Muscle of leg (tissue), 16 donors: ENCODE results near the gene FUCA2. TPM values are rescaled to one million over a fixed set of nuclear protein-coding genes. Genes with fewer than 3 reads are reported as not detected.
A peak's percentile ranks its signal among the peaks of the same experiment; 100 is the strongest.

Experiments used
- DNase-seq: peaks from one replicate; pipeline ENCODE4 v3.0.0; 2013
- H3K27ac ChIP-seq: one replicate; pipeline ENCODE4 v1.5.1; 2013; ENCODE audit warnings: mild to moderate bottlenecking, low read length, control low read depth
- H3K27me3 ChIP-seq: one replicate; pipeline ENCODE4 v1.6.1; 2013; ENCODE audit warnings: low read length; ENCODE audit not compliant: control insufficient read depth, insufficient read depth
- H3K36me3 ChIP-seq: one replicate; pipeline ENCODE4 v1.6.1; 2013; ENCODE audit warnings: low read length; ENCODE audit not compliant: control insufficient read depth, insufficient read depth
- H3K4me1 ChIP-seq: one replicate; pipeline ENCODE4 v1.6.1; 2013; ENCODE audit warnings: low read length; ENCODE audit not compliant: control insufficient read depth, insufficient read depth
- H3K4me3 ChIP-seq: one replicate; pipeline ENCODE4 v1.5.1; 2013; ENCODE audit warnings: low read length, control low read depth
- H3K9me3 ChIP-seq: replicated peaks from 2 replicates; pipeline ENCODE4 v1.6.1; 2013; ENCODE audit warnings: low read depth, low read length; ENCODE audit not compliant: control insufficient read depth
- WGBS: methylation state at CpG from one replicate; pipeline ENCODE4 v1.1.5; 2013; ENCODE audit warnings: missing lambda C conversion rate; ENCODE audit not compliant: insufficient coverage; 5-methylcytosine and 5-hydroxymethylcytosine counted together
- long read RNA-seq, 11 donors: transcript quantifications; one replicate each; lab custom pipeline, GENCODE V29; 2026
- polyA plus RNA-seq, 8 donors: library from polyadenylated mRNA; unstranded; fragments of 120-200 nt; gene quantifications; one replicate each; pipeline versions ENCODE4 v1.2.1 to v1.2.3, GENCODE V29; 2013; ENCODE audit warnings: inconsistent platforms in 1 of 8, low replicate concordance in 1 of 8; ENCODE audit not compliant: insufficient read length in 8 of 8, insufficient read depth in 1 of 8
- total RNA-seq: library from RNA; stranded (reverse); fragments of 120-200 nt; gene quantifications from one replicate; pipeline ENCODE4 v1.2.4, GENCODE V29; 2013

Gene FUCA2, protein sequence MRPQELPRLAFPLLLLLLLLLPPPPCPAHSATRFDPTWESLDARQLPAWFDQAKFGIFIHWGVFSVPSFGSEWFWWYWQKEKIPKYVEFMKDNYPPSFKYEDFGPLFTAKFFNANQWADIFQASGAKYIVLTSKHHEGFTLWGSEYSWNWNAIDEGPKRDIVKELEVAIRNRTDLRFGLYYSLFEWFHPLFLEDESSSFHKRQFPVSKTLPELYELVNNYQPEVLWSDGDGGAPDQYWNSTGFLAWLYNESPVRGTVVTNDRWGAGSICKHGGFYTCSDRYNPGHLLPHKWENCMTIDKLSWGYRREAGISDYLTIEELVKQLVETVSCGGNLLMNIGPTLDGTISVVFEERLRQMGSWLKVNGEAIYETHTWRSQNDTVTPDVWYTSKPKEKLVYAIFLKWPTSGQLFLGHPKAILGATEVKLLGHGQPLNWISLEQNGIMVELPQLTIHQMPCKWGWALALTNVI
- total RNA-seq (25.7 TPM), polyA plus RNA-seq (10 to 100 TPM; 22.2 to 34.9 (median 26.5) TPM)
- long read RNA-seq, donor 1, partial matches to known transcripts: 0 of 3 reads
- long read RNA-seq, donor 1, other reads (novel, unspliced or antisense): 0 of 3 reads
- long read RNA-seq, donor 2, partial matches to known transcripts: 0 of 2 reads
- long read RNA-seq, donor 2, other reads (novel, unspliced or antisense): 0 of 2 reads
- long read RNA-seq, donor 3, transcript FUCA2-201 (7 exons, 2,356 nt): major isoform, 6 of 6 reads
- long read RNA-seq, donor 3, partial matches to known transcripts: 0 of 6 reads
- long read RNA-seq, donor 3, other reads (novel, unspliced or antisense): 0 of 6 reads
- long read RNA-seq, donor 4, transcript FUCA2-201 (7 exons, 2,356 nt): major isoform, 5 of 5 reads
- long read RNA-seq, donor 4, partial matches to known transcripts: 0 of 5 reads
- long read RNA-seq, donor 4, other reads (novel, unspliced or antisense): 0 of 5 reads
- long read RNA-seq, donor 5, transcript FUCA2-201 (7 exons, 2,356 nt): major isoform, 18 of 18 reads
- long read RNA-seq, donor 5, partial matches to known transcripts: 0 of 18 reads
- long read RNA-seq, donor 5, other reads (novel, unspliced or antisense): 0 of 18 reads
- long read RNA-seq, donor 6, transcript FUCA2-201 (7 exons, 2,356 nt): major isoform, 13 of 26 reads
- long read RNA-seq, donor 6, partial matches to known transcripts: 13 of 26 reads
- long read RNA-seq, donor 6, other reads (novel, unspliced or antisense): 0 of 26 reads
- long read RNA-seq, donor 7, transcript FUCA2-201 (7 exons, 2,356 nt): major isoform, 7 of 16 reads
- long read RNA-seq, donor 7, partial matches to known transcripts: 9 of 16 reads
- long read RNA-seq, donor 7, other reads (novel, unspliced or antisense): 0 of 16 reads
- long read RNA-seq, donor 8, partial matches to known transcripts: 0 of 5 reads
- long read RNA-seq, donor 8, other reads (novel, unspliced or antisense): 0 of 5 reads
- long read RNA-seq, donor 9, transcript FUCA2-201 (7 exons, 2,356 nt): major isoform, 7 of 7 reads
- long read RNA-seq, donor 9, partial matches to known transcripts: 0 of 7 reads
- long read RNA-seq, donor 9, other reads (novel, unspliced or antisense): 0 of 7 reads
- long read RNA-seq, donor 10, transcript FUCA2-201 (7 exons, 2,356 nt): major isoform, 11 of 13 reads
- long read RNA-seq, donor 10, partial matches to known transcripts: 0 of 13 reads
- long read RNA-seq, donor 10, other reads (novel, unspliced or antisense): 0 of 13 reads
- long read RNA-seq, donor 11, transcript FUCA2-201 (7 exons, 2,356 nt): major isoform, 8 of 8 reads
- long read RNA-seq, donor 11, partial matches to known transcripts: 0 of 8 reads
- long read RNA-seq, donor 11, other reads (novel, unspliced or antisense): 0 of 8 reads

DNA sequence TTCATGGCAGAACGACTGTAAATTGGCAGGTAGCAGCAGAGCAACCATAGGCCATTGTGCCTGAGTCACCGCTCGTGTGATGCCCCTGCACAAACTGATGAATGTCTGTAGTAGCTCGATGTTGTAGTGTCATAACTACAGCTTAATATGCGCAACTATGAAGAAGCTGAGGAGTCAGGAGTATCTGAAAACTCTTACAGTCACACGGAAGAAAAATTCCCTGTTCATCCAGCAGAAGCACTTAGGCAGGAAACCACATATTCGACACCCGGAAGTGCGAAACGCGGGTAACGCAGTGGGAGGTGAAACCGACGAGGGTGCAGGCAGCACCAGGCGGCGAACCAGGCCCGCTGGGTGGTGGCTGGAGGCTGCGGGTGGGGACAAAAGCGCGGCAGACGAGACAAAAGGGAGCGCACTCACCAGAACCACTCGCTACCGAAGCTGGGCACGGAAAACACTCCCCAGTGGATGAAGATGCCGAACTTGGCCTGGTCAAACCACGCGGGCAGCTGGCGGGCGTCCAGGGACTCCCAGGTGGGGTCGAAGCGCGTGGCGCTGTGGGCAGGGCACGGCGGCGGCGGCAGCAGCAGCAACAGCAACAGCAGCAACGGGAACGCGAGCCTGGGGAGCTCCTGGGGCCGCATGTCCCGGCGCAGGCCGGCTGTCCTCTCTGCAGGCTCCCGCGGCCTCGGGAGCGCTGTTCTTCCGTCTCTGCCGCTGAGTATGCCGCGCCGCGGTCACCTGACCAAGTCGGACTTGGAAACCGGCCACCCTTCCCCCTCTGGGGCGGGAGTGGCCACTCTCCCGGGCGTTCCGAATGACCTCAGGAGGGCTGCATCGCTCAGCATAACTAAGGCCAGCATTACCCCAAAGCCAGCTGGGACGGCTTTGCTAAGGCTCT is at the start of gene FUCA2:
Gene FUCA2 (minus strand): TSS at position 730 of the 901 bp plus-strand sequence. CDS start 86 bp downstream, at position 644.
- Histone ChIP-seq H3K9me3 (no peaks in the 10 kb centered on the region), H3K27me3 (no peaks in the 10 kb centered on the region), H3K4me1 (peaks cover 23% of the 10 kb centered on the region), H3K4me3 (peak within 1 kb of the TSS; percentile 54), H3K27ac (peak within 1 kb of the TSS; percentile 72), H3K36me3 (peaks cover 12% of the 10 kb centered on the region)
- under 1% methylated on average over 49 of the region's 63 CpGs for WGBS
- peak; percentile 93 for DNase-seq

DNA sequence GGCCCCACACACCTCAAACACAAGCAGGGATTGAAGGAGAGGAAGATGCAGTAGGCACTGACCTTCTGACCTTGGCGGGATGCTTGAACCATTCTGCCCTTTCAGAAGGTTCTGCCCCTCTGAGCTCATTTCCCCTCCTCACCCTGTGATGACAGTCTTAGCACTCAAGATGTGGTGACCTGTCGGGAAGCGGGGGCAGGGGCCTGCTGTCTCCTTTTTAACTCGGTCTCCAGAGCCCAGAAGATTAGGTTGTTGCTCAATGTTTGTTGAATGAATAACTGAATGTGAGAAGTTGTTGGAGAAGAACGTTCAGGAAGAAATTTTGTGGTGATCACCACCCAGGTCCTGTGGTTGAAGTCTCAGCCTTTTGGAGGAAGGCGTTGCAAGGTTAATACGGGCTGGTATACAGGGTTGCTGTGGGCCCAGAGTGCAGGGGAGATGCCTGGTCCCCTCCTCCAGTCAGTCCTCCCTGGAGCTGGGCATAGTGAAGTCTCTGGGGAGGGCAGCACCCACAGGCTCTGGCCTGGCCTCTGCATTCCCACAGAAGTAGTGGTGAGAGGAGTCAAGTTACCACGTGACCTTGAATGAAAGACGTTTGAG is 49.7 kb upstream of the FUCA2 start:
- H3K4me1 ChIP-seq: no peaks in the 10 kb centered on the region
- WGBS: 77% methylated on average over 6 of the region's 9 CpGs
- H3K36me3 ChIP-seq: no peaks in the 10 kb centered on the region
- no peaks in the 10 kb centered on the region for H3K27me3 ChIP-seq
- no peak overlapping the region for H3K4me3 ChIP-seq
- no peak for DNase-seq
- no peaks in the 10 kb centered on the region for H3K9me3 ChIP-seq
- H3K27ac ChIP-seq: no peak overlapping the region

DNA sequence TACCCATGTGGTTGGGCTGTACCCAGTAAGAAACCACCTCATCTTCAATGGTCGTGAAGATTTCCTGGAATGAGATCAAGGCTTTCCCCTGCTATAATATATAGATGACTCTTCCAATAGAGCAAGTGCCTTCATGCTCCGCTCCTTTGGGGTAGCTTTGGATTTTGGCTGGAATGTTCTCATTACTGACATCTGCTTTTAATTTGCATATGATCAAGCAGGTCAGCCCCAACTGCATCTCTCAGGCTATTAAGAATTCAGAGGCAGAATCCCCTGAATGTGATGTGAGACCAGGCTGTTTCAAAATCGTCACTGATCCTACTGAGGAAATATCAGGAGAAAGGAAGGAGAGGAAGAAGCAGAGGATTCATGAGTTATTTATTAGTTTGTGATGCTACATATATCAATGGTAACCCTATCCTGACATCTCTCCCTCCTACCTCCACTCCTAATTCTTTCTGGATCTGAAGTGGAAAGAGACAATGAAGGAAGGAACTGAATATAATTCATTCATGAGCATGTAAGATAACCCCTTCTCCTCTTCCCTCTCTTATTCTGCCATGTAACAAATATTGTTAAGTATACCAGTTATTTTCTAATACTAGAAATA is 47.6 kb upstream of the FUCA2 start:
- Histone ChIP-seq H3K27me3 (no peaks in the 10 kb centered on the region), H3K36me3 (no peaks in the 10 kb centered on the region), H3K4me1 (no peaks in the 10 kb centered on the region), H3K9me3 (no peaks in the 10 kb centered on the region), H3K27ac (no peak overlapping the region), H3K4me3 (no peak overlapping the region)
- 40% methylated on average over 1 of the region's 3 CpGs for WGBS
- no peak for DNase-seq

DNA sequence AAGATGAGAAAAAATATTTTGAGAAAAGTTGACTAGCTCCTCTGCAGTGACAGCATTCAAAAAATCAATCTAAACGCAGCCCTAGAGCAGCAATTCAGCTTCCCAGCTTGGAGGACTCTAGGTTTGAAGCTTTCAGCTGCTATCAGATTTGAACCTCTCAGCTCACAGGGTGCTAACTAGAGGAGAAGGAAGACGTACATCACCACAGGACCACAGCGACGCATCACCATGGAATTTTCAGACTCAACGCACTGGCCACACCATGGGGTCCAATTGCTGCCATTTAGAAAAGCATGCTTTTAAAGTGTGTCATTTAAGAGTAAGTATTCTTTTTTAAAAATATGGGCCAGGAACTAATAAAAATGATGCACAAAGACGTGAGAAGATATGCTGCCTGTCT is 45.0 kb upstream of the FUCA2 start:
- 80% methylated on average over 2 of the region's 6 CpGs for WGBS
- H3K9me3 ChIP-seq: no peaks in the 10 kb centered on the region
- H3K36me3 ChIP-seq: no peaks in the 10 kb centered on the region
- H3K4me1 ChIP-seq: no peaks in the 10 kb centered on the region
- H3K27ac ChIP-seq: no peak overlapping the region
- H3K4me3 ChIP-seq: no peak overlapping the region
- H3K27me3 ChIP-seq: no peaks in the 10 kb centered on the region
- no peak for DNase-seq

DNA sequence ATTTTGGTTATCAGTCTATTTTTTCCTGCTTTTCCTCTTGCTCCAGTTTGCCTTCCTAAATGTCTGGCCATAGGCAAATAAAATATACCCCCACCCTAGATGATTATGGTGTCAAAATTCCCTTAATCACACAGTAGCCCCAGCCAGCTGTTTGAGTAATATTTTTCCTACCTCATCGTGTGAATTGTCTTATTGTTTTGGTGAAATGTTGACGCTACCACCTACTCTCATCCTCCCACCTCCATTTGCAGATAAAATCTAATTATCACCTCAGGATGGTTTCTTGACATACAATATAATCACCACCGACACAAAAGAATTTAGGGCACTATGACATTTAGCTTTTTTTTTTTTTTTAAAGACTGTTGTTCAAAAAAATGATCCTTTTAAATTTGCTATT is 44.1 kb upstream of the FUCA2 start:
- Histone ChIP-seq H3K36me3 (no peaks in the 10 kb centered on the region), H3K4me3 (no peak overlapping the region), H3K27ac (no peak overlapping the region), H3K27me3 (no peaks in the 10 kb centered on the region), H3K9me3 (no peaks in the 10 kb centered on the region), H3K4me1 (no peaks in the 10 kb centered on the region)
- WGBS: no CpG with 5 or more reads among the region's 3 CpGs
- DNase-seq: no peak

DNA sequence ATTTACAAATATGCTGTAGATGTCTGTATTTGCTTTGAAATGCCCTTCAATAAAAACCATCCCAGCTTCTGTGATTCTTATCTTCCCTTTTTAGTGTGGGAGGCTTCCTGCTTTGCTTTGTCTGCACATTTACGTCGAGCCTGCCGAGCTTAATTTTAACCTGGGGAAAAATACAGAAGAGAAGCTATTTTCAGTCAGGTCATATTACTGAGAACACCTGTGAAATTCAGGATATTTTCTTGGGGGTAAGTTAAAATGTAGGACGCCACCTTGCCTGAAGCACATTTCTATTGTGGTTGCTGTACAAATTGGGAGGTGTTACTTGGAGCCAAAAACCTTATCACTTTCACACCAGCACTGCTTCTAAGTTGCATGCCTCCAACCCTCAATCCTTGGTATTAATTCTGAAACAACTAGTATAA is 43.6 kb upstream of the FUCA2 start:
- 47% methylated on average over 3 of the region's 4 CpGs for WGBS
- no peaks in the 10 kb centered on the region for H3K27me3 ChIP-seq
- no peak overlapping the region for H3K4me3 ChIP-seq
- H3K9me3 ChIP-seq: no peaks in the 10 kb centered on the region
- no peaks in the 10 kb centered on the region for H3K4me1 ChIP-seq
- no peak overlapping the region for H3K27ac ChIP-seq
- H3K36me3 ChIP-seq: no peaks in the 10 kb centered on the region
- no peak for DNase-seq

DNA sequence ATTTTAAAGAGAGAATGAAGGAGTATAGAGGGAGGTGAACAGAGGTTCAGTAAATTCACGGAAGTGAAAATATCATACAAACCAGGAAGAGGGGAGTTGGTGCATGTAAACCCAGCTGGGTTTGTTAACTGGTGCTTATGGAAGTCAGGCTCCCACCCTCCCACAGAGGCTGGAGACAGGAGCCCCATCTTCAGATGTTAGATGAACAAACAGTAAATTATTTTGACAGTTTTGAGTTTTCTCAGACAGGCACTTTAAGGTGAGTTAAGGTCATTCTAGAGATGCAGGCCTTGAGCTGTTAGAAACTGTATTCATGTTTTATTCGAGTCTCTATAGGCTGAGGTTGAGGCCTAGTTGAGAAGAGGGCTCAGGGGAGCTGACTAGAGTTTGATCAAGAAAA is 41.8 kb upstream of the FUCA2 start:
- Histone ChIP-seq H3K4me3 (no peak overlapping the region), H3K4me1 (no peaks in the 10 kb centered on the region), H3K9me3 (no peaks in the 10 kb centered on the region), H3K27me3 (no peaks in the 10 kb centered on the region), H3K27ac (no peak overlapping the region), H3K36me3 (no peaks in the 10 kb centered on the region)
- DNase-seq: no peak
- no CpG with 5 or more reads among the region's 2 CpGs for WGBS

DNA sequence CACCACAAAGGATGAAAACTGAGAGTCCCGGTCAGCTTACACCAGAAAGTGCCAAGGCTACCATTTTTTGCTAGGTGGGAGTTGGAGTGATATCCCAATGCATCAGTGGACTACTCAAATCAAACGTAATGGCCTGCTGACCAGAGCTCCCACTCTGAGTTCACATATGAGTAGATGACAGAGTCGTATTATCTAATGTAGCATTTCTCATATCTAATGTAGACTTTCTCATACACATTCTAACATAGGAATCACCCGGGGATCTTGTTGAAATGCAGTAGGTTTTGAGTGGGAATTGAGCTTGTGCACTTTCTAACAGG is 38.4 kb upstream of the FUCA2 start:
- H3K4me1 ChIP-seq: no peaks in the 10 kb centered on the region
- DNase-seq: no peak
- H3K36me3 ChIP-seq: no peaks in the 10 kb centered on the region
- no peak overlapping the region for H3K27ac ChIP-seq
- no peak overlapping the region for H3K4me3 ChIP-seq
- no CpG with 5 or more reads among the region's 4 CpGs for whole genome bisulfite sequencing
- H3K27me3 ChIP-seq: no peaks in the 10 kb centered on the region
- H3K9me3 ChIP-seq: no peaks in the 10 kb centered on the region
